ENCODE results near the gene MVP.

DNA sequence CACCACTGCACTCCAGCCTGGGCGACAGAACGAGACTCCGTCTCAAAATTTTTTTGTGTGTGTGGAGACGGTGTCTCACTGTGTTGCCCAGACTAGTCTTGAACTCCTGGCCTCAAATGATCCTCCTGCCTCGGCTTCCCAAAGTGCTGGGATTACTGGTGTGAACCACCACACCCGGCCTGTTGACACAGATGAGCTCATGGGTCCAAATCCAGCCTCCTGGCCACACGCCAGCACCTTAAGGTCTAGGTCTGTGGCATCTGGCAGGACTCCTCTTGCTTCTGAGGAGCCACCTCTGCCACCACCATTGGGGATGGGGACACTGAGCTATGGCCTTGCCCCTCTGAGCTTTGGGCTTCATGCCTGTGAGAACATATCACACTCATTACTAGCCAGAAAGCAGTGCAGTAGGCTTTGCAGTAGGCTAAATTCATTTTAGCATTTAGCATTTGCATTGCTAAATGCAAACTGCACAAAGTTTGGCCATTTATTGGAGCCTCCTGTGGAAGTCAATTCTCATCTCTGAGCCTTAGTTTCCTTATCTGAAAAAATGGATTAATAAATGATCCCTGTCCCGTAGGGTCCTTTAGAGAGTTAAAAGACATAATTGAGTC is 48.2 kb downstream of the MVP start:
- no peak for TF ChIP-seq CTCF (IDR thresholded peaks at IDR 0.05)
- TF ChIP-seq POLR2A (IDR thresholded peaks at IDR 0.05) = no peak
